ENCODE results near the gene PCBP3.

The PCBP3 gene

DNA sequence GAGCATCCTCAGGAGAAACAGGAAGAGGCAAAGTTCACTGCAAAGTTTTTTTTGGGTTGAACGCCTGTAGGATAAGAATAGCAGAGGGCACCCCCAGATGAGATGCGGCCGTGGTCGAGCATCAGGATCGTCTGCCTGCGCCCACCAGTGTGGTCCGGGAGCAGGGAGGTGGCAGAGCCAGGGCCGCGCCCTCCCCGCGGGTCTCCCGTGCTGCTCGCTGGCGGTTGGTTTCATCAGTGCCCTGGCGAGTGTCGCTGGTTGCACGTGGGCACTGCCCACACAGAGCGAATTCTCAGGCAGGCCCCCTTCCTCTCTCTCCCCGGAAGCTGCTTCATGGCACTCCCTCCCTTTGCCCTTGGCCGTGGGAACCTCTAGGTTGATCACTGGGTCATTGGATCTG, 120.0 kb downstream of the PCBP3 start:
- DNase-seq, result no peak

DNA sequence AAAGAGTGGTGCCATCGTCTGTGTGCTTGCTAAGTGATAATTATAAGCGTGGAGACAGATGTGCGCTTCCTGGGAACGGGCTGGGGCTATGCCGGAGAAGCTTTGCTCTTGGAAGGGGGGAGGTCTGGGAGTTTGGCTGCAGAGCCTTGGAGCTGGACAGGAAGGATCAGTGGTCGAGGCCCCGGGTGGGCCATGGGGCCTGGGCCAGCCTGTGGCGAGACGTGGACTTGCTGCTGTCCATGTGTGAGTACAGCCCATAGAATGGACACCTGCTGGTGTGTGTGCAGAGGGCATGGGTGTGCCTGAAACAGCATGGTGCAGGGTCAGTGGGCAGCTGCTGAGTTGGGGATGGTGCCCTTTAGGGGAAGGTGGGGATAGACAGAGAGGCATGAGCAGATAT, 121.3 kb downstream of the PCBP3 start:
- DNase-seq, result no peak

DNA sequence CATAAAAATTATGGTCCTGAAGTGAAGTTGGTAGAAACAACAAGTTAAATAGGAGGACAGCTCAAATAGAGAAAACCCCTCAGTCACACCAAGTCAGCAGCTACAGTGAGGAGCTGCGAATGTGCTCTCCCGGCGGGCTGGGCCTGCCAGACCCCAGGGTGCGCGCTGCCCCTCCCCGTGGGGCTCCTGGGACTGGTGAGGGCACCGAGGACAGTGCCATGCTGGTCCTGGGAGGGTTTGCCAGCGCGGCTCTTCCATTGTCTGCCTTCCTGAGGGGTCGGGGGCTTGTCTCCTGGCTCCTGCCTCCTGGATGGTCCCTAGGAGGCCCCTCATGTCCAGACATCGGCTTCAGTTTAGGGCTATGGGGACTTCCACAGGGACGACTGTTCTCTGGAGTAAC, 121.8 kb downstream of the PCBP3 start:
- DNase-seq, result no peak

DNA sequence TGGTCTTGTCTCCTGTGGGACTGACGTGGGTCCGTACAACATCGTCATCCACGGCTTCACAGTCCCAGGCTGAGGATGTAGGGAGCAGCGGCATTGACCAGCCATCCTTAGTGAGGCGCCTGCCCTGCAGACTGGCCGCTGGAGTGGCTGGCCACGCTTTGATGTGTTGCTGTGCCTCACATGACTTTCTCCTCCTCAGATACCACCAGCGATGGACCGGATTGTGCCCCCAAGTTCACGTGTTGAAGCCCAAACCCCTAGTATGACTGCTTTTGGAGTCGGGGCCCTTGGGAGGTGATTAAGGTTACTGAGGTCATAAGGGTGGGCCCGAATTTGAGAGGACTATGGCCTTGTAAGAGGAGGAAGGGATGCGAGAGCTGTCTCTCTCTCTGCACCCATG, 122.5 kb downstream of the PCBP3 start:
- no peak for DNase-seq

DNA sequence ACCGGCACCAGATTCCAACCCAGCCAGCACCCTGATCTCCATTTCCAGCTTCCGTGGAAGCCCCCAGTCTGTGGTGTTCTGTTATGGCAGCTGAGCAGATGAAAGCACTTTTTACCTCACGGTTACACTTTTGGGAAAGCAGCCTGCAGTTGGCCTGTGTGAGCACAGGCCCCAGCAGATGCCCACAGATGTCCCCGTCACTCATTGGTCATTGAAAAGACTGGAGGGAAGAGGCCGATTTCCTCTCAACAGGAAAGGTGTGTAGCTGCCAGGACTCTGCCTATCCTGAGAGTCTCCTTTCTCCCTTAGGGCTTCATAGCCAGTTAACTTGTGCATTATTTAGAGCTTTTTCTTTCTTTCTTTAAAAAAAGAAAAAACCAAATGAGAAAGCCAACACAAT, 123.0 kb downstream of the PCBP3 start:
- DNase-seq, result no peak

DNA sequence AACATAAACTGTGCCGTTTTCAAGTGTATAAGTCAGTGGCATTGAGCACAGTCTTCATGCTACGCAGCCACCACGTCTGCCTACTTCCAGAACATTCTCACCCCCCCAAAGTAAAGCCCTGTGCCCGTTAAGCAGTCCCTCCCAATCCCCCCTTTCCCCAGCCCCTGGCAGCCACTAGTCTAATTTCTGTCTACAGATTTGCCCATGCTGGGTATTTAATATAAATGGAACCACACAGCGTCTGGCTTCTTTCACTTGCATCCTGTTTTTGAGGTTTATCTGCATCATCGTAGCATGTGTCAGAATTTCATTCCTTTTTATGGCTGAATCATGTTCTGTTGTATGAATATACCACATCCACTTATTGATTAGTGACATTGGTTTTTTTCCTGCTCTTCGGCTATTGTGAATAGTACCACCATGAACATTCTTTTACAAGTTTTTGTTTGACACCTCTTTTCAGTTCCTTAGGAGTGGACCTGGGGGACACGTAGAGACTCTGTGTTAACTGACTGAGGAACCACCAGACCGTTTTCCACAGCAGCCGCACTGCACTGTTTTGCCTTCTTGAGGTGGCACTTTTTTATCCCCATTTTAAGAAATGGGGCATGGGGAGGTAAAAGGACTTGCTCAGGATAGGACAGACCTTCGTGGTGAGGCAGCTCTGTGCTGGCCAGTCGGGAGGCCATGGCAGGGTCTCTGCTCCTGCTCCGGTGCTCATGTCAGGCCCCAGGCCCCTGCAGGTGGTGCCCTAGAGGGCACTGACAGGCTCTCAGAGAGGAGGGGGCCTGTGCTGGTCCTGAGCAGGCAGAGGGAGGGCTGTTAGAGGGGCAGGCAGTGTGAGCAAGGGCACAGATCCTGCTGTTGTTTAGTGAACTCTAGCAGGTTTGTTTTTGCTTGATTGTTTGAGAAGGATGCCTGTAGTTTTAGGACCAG, 123.8 kb downstream of the PCBP3 start:
- DNase-seq, result no peak

- DNase-seq, result no peak
Observed at GRCh38 chr21:45768011-45768739, 124.7 kb downstream of the PCBP3 start.

DNA sequence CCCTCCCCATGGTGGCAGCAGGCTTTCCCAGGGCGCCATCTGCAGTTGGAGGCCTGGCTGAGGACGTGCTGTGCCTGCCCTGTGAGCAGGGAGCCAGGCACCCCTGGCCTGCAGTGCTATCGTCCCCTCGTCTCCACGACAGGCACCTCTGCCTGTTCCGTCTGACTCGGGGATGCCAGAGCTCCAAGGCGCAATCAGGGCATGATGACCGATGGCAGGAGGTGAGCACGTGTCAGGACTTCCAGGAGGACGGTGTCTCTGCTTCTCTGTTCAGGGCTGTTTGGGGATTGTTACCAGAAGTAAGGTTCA, 125.2 kb downstream of the PCBP3 start:
- no peak for DNase-seq

DNA sequence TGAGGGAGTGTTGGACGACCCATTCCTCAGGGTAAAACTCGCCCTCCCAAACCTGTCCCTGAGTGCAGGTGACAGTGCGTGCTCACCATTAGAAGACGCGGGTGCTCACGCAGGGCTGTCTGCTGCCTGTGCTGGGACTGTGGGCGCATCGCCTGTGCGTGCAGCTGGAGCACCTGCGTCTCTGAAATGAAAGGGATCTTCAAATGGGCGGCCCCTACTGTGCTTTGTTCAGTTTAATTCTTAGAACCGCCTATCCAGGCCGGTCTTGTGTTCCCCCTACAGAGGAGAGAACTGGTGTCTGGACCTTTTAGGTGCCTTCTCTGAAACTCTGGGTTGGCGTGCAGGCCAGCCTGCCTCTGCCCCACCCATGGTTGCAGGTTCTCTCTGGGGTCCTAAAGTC, 125.8 kb downstream of the PCBP3 start:
- DNase-seq, result no peak

DNA sequence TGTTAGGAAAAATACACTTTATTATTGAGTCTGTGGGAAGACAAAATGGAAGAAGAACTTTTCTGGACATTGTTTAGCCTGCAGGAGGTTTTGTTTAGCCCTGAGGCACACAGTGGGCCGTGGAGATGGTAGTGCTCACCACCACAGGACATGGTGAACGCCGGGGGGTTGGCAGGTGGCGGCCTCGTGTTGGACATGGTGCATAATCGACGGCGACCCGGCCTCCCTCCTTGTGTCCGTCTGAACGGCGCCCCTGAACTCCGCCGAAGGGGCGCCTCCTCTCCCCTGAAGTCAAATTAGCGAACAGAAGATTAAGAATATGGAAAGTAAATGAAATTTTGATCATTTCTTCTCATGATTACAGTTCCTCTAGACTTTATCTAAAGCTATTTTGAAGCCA, 126.4 kb downstream of the PCBP3 start:
- DNase-seq, result no peak

- no peak for DNase-seq
Observed at GRCh38 chr21:45772180-45772579, 128.7 kb downstream of the PCBP3 start.

- DNase-seq, result no peak
Observed at GRCh38 chr21:45774291-45774690, 130.8 kb downstream of the PCBP3 start.

GRCh38 chr21:45776971-45777370, 133.4 kb downstream of the PCBP3 start:
- no peak for DNase-seq

GRCh38 chr21:45778686-45779085, 135.2 kb downstream of the PCBP3 start:
- no peak for DNase-seq

DNA sequence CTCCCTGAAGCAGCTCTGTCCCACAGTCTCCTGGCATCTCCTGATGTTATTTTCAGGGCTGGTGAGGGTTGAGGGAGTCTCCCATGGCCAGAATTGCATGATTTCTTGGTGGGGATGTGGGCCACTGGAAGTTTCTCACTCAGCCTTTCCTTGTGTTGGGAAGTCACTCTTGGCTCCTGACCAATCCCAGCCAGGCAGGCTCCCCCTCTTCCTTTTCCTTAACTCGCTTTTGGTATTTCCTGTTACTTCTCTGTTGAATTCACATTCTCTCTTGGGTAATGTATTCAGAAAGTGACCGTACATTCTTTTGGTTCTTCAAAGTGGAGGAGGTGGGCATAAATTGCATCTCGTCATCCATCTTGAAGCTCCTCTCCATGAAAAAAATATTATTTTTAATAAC, 135.7 kb downstream of the PCBP3 start:
- no peak for DNase-seq

DNA sequence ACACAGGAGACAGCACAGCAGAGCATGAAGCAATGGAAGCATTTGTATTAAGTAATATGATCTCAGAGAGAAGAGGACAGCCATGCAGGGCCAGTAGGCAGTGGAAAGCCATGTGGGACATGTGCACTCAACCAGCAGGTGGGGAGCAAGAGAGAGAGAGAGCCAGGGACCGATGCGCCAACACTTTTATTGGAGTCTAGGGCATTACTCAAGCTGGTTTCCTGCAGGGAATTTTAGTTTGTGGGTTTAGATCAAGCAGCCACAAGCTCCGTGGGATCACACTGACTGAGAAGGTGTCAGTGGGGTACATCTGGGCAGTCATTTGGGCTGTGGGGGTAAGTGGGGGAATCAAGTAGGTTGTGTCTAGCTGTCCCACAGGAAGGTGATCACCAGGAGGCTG, 137.1 kb downstream of the PCBP3 start:
- DNase-seq, result no peak

DNA sequence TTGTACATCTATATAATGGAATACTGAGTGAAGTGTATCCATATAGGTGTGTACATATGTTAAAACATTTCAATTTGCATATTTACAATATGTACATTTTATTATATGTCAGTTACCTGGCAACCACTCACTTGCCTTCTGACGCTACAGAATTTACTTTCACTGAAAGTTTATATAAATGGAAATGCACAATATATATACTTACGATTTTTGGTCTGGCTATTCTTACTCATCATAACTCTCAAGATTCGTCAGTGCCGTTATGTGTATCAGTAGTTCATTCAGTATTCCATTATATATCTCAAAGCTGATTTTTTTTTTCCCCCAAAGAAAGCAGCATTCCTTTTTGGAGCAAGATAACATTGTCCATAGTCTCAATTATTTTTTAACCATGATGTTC, 138.2 kb downstream of the PCBP3 start:
- no peak for DNase-seq

DNA sequence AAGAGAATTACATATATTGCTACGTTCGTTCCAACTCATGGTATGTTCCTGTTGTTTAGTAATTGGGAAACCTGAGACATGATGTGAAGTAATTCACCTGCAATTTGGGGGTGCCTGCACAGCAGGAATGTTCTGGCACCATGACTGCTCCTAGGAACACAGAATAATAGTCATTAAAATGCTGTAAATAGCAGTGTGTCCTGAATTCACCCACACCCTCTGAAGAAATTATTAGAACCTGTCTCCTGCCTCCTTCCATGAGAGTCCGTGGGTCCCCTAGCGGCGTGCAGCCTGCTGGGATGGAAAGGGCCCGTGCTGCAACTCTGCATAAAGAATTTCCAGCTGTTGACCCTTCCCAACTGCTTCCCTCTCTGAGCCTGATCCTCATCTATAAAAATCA, 143.1 kb downstream of the PCBP3 start:
- DNase-seq, result no peak

DNA sequence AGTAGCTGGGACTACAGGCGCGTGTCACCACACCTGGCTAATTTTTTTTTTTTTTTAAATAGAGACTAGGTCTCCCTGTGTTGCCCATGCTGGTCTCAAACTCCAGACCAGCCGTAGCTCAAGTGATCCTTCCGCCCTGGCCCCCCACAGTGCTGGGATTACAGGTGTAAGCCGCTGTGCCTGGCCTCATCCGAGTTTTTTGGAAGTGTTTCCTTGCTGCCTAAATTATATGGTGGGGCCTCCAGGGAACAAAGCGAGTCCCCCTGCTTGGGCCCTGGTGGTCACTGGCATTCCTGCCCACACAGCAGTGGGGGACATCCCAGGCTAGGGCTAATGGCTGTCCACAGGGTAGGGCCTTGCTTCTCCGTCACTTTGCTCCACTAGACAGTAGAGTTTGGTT, 143.8 kb downstream of the PCBP3 start:
- DNase-seq, result no peak

GRCh38 chr21:45788198-45788597, 144.7 kb downstream of the PCBP3 start:
- no peak for DNase-seq

- DNase-seq, result no peak
Observed at GRCh38 chr21:45788637-45789506, 145.3 kb downstream of the PCBP3 start.

DNA sequence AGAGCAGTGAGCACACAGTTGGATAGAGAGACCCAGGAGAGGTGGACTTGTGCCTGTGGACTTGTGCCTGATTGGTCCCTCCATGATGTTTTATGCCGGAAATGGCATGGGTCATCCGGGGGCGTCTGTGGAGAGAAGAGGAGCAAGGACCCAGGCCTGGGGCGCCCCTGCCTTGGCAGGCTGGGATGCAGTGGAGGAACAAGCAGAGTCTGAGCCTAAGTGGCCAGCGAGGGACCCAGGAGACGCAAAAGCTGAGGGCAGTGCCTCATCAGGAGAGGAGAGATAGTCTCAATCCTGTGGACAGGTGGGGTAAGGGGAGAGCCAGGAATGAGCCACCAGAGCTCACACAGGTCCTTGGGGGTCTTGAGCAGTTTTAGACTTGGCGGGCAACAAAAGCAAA, 146.9 kb downstream of the PCBP3 start:
- DNase-seq, result no peak

- DNase-seq, result no peak
Observed at GRCh38 chr21:45791562-45792418, 148.3 kb downstream of the PCBP3 start.

All from NCI-H748 treated with DMSO at 0.1 percent for 48 hours (cell line).